Liver (tissue), 3 donors: ENCODE results near the gene TIPRL.

Source experiments
- ATF3 ChIP-seq: IDR thresholded peaks from 2 replicates; pipeline ENCODE4 v1.6.1; 2016; ENCODE audit warnings: antibody characterized with exemption
- CTCF ChIP-seq: fragments of 150-350 bp; IDR thresholded peaks from 2 replicates; pipeline ENCODE4 v1.5.1; 2017; ENCODE audit warnings: improper control_type of control experiment, low read depth, low read length; ENCODE audit not compliant: missing input control
- GABPA ChIP-seq, 2 donors: IDR thresholded peaks in 1 of 2; conservative IDR thresholded peaks in 1 of 2; 2 replicates each; pipeline ENCODE4 v1.6.1; 2016; ENCODE audit warnings: antibody characterized with exemption in 2 of 2, mild to moderate bottlenecking in 1 of 2, moderate library complexity in 1 of 2
- HNF4G ChIP-seq: IDR thresholded peaks from 2 replicates; pipeline ENCODE4 v1.6.1; 2016; ENCODE audit warnings: antibody characterized with exemption
- JUND ChIP-seq, 2 donors: IDR thresholded peaks; 2 replicates each; pipeline ENCODE4 v1.6.1; 2016; ENCODE audit warnings: antibody characterized with exemption in 2 of 2
- MAX ChIP-seq: IDR thresholded peaks from 2 replicates; pipeline ENCODE4 v1.6.1; 2016; ENCODE audit warnings: antibody characterized with exemption
- RAD21 ChIP-seq, 2 donors: IDR thresholded peaks; 2 replicates each; pipeline ENCODE4 v1.6.1; 2016; ENCODE audit warnings: antibody characterized with exemption in 2 of 2, mild to moderate bottlenecking in 2 of 2
- RXRA ChIP-seq, 2 donors: IDR thresholded peaks; 2 replicates each; pipeline ENCODE4 v1.6.1; 2017 to 2018; ENCODE audit warnings: antibody characterized with exemption in 2 of 2, mild to moderate bottlenecking in 1 of 2
- TAF1 ChIP-seq: conservative IDR thresholded peaks from 2 replicates; pipeline ENCODE4 v1.6.1; 2016; ENCODE audit warnings: antibody characterized with exemption, mild to moderate bottlenecking
- ZBTB33 ChIP-seq: IDR thresholded peaks from 2 replicates; pipeline ENCODE4 v1.6.1; 2016; ENCODE audit warnings: antibody characterized with exemption
- donor health status: healthy.
- donor health status: healthy.

GRCh38 chr1:168223261-168223660 is 44.5 kb downstream of the TIPRL start:
- TF ChIP-seq CTCF (no peak), RAD21 (IDR thresholded peaks at IDR 0.05) (no peak), MAX (no peak), RXRA (IDR thresholded peaks at IDR 0.05) (no peak), TAF1 (no peak), ATF3 (no peak), JUND (IDR thresholded peaks at IDR 0.05) (no peak), HNF4G (no peak), ZBTB33 (no peak), GABPA (IDR thresholded peaks at IDR 0.05 in 1 of 2, conservative IDR thresholded peaks at IDR 0.05 in 1 of 2) (no peak)
